Esophagus squamous epithelium (tissue), 4 donors: ENCODE data around the gene SQOR.

Experiments used
- POLR2A ChIP-seq, 4 donors: fragments of 450-650 bp; IDR thresholded peaks; one replicate each; pipeline ENCODE4 v1.6.1; 2017; ENCODE audit warnings: antibody characterized with exemption in 4 of 4, mild to moderate bottlenecking in 4 of 4, moderate library complexity in 3 of 4
- TF ChIP-seq, protein P1 (sequence below), 6 experiments: fragments of 450-650 bp in 4 of 6; fragments of 200-600 bp in 2 of 6; sonication (generic) in 2 of 6; IDR thresholded peaks; one replicate each; pipeline ENCODE4 v1.5.1; 2016 to 2019; ENCODE audit warnings: antibody characterized with exemption in 6 of 6, mild to moderate bottlenecking in 4 of 6, moderate library complexity in 4 of 6

DNA sequence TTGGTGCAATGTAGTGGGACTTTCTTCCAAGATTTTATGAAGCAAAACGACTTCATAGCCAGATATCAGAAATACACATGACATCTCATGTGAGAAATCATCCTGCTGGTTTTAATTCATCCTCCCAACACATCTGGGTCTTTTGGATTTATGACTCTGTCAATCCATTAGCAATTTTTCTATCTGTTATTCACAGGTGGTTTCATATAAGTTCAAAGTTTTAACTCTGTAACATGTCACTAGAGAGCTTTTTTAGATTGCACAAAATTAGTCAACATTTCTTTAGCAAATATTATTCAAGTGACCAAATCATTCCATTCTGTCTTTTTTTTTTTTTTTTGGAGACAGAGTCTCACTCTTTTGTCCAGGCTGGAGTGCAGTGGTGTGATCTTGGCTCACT lies 30.4 kb downstream of the SQOR start:
- TF ChIP-seq, protein P1, sequence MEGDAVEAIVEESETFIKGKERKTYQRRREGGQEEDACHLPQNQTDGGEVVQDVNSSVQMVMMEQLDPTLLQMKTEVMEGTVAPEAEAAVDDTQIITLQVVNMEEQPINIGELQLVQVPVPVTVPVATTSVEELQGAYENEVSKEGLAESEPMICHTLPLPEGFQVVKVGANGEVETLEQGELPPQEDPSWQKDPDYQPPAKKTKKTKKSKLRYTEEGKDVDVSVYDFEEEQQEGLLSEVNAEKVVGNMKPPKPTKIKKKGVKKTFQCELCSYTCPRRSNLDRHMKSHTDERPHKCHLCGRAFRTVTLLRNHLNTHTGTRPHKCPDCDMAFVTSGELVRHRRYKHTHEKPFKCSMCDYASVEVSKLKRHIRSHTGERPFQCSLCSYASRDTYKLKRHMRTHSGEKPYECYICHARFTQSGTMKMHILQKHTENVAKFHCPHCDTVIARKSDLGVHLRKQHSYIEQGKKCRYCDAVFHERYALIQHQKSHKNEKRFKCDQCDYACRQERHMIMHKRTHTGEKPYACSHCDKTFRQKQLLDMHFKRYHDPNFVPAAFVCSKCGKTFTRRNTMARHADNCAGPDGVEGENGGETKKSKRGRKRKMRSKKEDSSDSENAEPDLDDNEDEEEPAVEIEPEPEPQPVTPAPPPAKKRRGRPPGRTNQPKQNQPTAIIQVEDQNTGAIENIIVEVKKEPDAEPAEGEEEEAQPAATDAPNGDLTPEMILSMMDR (IDR thresholded peaks at IDR 0.05), result no peak
- TF ChIP-seq POLR2A (IDR thresholded peaks at IDR 0.05), result no peak
